CD4-positive, alpha-beta T cell treated with Interferon alpha-2 for 1 hour (primary cell): ENCODE measurements around the gene COL7A1.
"Not testable (repeated sequence)": the region's sequence is repeated elsewhere in the genome, so short reads cannot be mapped to it uniquely, and the experiment has no call there.

Source experiments
- DNase-seq, 2 donors: peaks; one replicate each; pipeline ENCODE4 v3.0.0-alpha.2; 2020 to 2022

COL7A1 gene

DNA sequence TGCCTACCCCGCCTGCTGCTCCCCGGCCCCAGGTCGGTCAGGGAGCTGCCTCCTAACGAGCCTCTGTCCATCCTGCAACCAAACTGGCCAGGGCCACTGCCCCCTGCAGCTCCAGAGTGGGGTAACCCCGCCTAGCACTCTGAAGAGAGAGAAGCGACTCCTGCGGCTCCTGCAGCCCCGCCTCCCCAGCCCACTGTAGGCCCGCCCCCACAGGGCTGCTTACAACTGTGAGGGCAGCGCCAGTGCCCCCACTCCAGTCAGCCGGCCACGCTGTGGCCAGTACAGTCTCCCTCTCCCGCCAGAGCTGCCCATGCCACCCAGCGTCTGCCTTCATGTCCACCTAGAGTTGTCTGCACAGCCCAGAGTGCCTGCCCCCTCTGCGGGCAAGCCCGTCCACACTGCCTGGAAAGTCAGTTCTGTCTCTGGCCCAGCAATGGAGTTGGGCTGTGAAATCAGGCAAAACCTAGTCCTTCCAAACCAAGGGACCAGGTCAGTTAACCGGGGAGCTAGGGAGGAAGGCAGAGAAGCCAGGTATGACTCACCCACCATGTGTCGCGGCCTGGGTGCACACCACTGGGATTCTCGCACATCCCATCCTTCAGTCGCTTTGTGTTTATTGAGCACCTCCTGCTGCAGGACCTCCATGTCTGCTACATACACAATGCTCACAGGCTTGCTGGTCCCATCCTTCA is 33.9 kb downstream of the COL7A1 start:
- DNase-seq, result peak in 1 of 2 donors; percentile 30

DNA sequence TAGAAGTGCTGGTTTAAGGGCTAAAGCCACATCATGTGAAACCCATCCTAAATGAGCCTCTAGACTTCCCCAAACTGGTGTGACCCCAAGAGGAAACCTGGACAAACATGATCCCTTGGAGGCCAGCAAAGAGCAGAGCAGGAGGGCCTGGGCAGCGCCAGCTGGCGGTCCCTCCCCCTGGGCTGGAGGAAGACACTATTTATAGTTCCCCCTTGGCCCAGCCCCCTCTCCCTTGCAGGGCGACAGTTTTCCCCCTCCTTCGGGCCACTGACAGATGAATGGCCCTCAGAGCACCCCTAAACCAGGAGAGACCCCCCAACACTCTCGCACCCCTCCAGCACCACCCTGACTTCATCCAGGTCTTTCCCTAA is 34.5 kb downstream of the COL7A1 start:
- no peak for DNase-seq

DNA sequence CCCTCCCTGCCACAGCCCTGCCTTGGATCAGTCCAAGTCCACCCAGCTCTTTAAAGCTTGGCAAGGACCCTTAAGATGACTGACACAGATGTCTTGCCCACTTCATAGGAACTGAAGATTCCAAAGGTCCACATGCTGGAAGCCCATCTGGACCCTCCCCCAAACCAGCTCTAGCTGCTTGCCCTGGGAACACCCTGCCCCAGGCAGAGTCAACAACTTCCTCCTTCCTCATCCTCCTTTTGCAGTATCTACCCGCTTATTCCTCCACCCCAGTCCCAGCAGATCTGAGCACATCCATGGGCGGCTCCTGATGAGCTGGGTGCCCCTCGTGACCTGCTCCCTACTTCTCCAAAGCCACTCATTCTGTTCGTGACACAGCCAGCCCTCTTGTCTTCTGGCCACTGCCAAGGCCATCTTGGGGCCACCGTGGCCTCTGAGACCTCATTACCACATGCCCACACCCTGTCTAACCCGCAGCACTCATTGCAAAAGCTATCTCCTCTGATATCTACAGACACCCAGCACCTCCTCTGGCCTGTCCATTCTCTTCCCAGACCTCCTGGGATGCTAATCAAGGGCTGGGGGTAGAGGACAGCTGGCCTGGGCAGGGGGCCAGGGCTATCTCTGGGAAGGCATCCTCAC is 36.5 kb downstream of the COL7A1 start:
- DNase-seq, result peak; percentile 22 to 76

DNA sequence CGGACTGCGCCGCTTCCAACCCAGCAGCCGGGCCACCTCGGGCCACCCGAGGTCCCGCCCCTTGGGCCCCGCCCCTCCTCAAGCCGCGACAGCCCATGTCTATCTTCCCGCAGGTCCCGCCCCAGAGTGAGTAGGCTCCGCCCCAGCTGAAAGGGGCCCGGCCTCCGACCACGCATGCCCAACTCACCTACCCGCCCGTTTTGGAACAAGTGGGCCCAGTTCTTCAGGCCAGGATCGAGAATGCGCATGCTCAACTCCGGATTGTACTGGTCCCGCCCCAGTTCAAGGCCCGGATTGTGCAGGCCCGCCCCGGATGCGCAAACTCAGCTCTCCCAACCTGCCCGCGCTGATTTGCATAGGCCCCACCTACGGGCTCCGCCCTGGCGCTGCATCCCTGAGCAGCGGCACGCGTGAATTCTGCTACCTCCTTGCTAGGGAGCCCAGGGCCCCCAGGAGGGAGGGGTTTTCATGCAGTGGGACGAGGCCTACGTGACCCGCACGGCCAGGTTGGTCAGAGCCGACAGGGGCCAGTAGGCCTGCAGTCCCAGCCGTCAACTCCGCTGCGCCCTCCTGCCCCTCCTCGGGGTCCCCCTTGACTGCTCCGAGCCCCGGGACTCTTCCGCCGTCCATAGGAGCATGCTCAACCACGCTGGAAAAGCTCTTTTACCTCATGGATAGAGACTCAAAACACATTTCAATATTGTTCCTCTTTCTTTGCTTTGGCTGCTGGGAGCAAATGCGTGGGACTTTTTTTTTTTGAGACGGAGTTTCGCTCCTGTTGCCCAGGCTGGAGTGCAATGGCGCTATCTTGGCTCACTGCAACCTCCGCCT is 38.1 kb downstream of the COL7A1 start, which contains the start of gene PFKFB4:
Gene PFKFB4, minus strand, starts transcription at position 8 of the 831 bp plus-strand sequence. CDS start 26 bp downstream, outside the sequence.
- peak; percentile 100 for DNase-seq

DNA sequence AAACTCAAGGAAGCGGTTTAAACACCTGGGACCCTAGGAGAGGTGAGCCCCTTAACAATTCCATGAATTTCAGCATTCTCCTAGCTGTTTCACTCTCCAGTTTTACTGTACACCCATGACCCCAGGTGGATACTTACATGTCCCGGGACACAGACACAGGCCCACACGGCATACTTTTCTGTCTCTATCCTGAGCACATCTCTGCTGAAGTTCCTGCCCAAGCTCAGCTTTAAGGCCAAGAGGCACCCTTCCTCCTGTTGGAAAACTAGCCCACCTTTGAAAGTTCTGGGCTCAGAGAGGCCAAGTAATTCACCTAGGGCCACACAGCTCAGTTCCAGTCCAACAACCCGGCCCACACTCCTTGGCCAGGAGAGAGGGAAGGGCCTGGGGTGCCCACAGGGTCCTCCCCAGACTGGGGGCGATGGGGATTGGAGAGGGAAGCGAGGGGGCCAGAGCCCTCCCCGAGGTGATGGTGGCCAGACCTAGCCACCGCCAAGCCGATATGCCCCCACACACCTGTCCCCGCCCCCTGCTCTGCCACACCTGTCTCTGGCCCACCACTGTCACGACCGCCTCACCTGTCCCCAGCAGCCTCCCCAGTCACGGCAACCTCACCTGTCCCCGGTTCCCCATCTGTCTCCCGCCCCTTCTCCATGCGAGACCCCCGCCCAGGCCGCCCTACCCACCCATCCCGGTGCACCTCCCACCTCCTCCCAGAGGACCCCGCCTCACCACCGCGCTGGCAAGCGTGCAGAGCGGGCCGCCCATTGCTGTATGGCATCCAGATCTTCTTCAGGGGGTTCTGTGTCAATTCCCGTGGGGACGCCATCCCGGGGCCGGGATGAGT is 39.0 kb downstream of the COL7A1 start:
- DNase-seq, result no peak

DNA sequence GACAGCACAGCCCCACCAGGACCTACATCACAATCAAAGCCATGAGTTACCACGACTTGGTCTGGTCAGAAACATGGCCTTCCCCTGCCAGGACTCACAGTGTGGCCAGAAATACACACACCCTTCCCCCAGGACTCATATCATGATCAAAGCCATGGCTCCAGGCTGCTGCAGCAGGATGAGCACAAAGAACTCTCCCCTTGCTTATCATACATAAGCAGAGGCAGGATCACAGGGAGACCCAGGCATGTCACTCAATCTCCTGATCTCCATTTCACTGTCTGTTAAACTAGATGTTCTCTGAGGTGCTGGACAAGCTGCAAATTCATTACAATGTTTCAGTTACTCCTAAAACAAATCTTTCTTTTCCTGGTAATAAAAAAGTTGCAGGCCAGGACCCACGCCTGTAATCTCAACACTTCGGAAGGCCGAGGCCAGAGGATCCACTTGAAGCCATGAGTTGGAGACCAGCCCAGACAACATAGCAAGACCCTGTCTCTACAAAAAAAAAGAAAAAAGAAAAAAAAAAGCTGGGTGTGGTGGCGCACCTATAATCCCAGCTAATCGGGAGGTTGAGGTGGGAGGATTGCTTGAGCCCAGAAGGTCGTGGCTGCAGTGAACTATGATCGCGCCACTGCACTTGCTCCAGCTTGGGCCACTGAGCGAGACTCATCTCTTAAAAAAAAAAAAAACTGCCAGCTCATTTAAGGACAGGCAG is 39.7 kb downstream of the COL7A1 start:
- DNase-seq, result no peak

DNA sequence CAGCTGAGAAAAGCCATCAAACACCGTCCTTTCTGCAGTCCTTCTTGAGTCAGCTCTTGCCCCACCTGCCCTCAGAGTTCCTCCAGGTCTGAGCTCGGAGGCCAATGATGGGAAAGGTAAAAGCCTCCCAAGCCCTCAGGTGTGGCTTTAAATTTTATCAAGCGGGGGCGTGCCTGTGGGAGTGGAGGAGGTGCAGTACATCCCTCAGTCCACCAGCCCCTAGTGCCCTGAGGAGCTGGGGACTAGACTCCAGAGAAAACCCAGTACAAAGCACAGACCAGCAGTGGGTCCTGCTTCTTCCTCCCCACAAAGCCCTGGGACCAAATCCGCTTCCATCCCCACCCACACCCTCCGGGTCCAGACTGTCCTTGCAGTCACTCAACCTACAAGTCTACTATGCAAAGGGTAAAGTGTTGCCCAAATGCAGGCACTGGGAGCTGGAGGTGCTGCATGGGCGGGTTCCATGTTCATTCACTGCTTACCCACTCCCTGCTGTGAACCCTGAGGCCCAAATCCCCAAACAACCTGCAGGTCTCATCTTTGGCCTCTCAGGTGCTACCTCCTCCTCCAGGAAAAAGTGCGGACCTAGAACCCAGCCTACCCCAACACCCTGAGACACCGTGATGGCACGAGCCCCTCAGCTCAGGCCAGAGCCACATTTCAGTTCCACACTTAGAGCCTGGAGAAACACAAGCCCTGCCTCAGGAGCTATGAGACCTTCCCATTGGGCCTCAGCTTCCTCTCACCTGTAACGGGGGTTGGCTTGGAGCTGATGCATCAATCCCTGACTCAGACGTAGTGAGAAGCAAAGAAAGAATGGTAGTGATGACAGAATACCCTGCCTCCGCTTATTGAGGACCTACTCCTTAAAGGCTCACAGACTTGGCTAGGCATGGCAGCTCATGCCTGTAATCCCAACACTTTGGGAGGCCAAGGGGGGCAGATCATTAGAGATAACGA is 41.0 kb downstream of the COL7A1 start:
- DNase-seq, result no peak

DNA sequence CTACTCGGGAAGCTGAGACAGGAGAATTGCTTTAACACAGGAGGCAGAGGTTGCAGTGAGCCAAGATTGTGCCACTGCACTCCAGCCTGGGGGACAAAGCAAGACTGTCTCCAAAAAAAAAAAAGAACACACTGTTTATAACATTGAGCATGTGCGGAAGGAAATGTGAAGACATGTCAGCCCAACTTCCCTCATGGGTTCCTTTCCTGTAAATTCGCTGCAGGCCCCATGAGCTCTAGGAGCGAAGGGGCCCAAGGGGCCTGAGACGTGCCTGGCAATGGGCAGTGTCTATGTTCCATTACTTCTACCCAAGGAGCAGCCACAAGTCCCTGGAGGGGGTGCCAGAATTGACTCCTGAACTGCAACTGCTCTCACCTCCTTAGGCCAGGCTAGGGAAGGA is 41.8 kb downstream of the COL7A1 start:
- DNase-seq, result no peak

DNA sequence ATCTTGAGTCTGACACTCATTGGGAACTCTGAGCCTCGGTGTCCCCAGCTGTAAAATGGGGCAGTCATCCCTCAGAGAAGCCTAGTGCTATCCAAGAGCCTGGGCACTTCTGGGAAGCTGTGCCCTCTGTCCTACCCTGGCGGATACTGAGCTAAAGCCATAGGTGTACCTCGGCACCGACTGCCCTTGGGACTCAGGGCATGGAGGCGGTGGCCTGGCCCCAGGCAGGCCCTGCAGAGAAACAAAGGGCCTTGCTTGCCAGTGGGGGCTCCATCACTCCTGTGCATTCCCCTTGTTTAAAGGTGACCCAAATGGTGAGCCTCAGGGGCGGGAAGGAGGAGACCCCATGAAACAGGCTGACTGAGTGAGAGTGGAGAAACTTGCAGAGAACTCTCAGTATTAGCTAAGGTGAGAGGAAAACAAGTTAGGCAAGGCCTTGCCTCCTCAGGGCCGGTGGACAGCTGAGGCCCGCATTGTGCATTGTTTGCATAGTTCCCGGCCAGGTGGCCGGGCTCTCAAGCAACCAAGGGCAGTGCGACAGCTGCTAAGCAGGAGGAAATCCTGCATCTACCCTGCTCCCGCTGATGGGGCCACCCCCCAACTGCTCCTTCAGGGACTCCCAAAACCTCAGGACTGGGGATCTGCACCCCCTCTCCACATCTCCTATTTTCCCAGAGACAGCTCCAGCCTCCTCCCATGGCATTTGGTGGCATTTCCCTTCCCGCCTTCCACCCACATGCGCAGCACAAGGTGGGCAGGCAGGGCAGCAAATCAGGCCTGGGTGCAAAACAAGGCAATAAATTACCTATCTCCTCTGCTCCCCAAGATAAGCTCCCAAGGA is 42.8 kb downstream of the COL7A1 start:
- no peak for DNase-seq

DNA sequence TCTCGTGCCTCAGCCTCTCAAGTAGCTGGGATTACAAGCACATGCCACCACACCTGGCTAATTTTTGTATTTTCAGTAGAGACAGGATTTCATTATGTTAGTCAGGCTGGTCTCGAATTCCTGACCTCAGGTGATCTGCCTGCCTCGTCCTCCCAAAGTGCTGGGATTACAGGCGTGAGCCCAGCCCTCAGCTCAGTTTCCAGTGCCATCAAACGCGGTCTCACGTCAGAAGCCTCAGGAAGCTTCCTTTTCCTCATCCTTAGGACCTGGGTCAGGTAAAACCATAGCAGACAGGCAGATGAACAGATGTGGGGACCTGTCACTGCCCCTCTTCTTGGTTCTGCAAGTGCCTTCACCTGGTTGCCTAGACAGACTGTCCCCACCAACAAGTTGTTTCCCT is 43.5 kb downstream of the COL7A1 start:
- not testable (repeated sequence) for DNase-seq

DNA sequence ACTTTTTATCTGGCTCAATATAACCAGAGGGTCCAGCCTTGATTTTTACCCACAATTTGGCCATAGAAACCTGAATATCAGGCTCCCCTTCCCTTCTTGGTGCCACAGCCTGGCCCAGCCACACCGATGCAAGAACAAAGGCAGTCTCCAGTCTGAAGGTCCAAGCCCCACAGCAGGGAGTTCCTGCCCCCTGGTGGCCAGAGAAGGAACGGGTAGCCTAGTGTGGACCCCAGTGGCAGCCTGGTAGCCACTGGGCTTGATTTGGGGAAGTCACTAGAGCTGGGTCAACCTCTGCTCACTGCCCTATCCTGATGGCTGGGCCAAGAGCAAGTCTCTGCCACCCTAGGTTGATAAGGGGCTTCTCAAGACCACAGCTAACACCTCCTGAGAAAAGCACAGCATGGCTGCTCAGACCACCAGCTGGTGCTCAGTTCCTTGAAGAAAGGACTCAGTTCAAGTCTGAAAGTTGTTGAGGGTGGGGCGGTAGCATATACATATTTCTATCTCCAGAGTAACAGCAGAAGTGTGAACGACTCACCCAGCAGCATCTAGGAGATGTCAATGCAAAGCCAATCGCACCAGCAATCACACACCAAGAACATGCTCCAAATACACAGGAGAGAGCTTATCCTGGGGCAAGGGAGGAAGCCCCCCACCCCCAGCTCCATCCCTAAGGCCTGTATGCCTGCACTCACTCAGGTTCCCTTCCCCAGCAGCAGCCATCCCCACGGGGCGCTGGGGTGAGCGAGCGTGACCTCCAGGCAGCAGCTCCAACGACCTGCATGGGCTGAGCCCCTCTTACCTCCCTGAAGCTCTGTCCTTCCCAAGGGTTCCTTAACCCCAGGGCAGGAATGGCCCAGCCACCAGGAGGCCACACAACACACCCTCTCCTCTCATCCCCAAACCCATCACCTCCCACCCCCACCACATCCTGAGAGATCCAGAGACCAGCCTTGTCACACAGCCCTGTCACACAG is 46.1 kb downstream of the COL7A1 start:
- DNase-seq, result peak; percentile 85 to 87

DNA sequence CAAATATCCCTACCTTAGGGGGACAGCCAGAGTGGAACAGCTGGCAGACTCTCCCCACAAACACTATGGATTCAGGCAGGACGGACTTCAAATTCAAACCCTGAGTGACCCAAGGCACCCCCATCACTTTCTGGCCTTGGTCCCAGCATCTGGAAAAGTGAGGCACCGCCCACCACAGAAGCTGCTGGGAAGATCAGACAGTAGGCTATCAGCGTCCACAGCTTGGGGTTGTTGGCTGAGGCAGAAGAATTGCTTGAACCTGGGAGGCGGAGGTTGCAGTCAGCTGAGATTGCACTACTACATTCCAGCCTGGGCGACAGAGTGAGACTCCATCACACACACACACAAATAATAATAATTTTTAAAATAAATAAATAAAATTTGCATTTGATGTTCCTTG is 47.0 kb downstream of the COL7A1 start:
- no peak for DNase-seq

DNA sequence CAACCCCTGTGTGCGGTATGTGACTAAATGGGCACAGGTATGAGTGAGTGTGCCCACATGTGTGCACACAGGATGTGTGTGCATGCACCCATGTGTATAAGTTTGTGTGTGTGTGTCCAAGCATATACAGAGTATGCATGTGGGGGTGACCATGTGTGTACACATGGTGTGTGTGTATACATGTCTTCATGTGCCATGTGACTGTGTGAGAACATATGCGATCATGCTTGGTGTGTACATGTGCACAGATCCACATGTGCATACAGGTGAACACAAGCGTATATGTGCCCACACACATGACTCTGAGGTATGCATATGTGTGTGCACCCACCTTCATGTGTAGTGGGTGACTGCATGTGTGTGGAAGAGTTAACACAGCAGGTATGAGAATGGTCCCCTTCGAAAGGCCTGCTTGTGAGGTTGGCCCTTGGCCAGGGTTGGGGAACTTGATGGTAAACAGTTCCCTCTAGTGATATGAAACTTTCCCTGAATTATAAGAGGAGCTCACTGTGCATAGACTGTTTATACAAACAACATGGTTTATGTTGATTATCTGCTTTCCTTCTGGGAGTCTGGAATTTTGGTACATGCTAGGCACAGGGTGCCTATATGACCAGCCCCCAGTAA is 48.8 kb downstream of the COL7A1 start:
- DNase-seq, result peak in 1 of 2 donors; percentile 33

DNA sequence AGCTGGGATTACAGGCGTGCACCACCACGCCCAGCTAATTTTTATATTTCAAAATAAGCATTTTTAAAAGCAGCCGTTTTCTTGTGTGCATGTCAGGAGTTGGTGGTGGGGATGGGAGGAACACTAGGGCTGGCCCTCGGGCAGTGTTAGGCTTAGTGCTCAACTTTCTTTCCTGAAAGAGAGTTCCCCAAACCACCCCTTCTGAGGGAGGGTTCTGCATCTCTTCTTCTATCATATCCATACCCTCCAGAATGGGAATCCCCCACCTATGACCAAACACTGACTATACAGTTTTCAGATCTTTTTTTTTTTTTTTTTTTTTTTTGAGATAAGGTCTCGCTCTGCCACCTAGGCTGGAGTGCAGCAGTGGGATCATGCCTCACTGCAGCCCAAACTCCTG is 51.0 kb downstream of the COL7A1 start:
- DNase-seq, result no peak

DNA sequence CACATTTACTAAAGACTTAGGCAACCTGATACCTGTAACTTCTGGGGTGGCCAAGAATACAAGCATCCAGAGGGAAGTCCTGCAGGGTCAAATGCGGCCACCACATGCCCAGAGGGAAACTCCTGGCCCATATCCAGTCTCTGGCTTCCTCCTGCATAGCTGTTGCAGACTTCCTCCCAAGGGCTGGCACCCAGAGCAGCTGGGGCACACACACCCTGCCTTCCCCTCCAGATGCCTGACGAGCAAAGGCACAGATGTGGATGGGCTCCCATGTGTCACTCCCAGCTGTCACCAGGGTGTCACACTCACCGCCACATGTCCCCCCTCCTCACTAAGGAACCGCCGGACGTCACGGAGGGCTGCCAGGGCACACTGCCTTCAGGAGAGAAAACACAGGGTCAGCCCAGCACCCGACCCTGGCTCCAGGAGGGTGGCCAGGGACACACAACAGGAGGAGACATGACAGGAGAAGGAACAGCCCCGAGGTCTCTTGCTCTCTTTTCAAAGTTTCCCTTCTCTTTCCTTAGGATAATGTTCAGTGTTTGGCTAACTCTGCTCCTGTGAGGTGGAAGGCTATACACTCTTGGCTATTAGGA is 51.8 kb downstream of the COL7A1 start:
- peak in 1 of 2 donors; percentile 32 for DNase-seq

DNA sequence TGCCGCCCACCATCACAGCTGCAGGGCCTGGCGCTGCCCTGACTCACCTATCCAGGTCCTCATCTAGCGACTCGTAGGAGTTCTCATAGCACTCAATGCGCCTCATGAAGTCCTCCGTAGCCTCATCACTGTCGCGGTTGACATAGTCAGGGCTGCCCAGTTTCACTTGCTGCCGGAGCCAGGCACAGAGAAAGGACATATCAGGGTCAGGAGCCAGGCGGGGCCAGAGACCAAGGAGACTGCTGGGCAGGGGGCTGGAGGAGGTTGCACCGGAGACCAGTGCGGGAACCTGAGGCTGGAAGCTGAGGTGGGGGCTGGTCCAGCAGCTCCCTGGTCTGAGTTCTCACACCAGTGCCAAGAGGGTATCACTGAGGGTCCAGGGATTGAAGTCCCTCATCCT is 56.7 kb downstream of the COL7A1 start:
- DNase-seq, result no peak

DNA sequence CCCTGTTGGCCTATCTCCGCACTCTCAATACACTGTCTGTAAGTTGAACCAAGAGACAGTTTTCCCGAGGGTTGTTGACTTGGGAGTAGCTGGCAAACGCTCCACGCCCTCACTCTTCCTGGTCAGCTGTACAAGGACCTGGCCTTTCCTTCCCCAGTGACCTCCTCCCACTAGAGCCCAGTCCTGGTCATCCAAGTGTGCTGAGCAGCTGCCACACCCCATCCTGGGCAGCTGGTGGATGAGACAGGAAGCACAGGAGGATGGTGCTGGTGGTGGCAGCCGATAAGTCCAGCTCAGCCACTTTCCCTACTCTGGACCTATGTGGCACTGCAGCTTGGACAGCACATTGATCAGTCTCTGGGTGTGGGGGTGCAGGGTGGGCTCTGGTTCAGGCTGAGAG is 58.3 kb downstream of the COL7A1 start:
- no peak for DNase-seq

DNA sequence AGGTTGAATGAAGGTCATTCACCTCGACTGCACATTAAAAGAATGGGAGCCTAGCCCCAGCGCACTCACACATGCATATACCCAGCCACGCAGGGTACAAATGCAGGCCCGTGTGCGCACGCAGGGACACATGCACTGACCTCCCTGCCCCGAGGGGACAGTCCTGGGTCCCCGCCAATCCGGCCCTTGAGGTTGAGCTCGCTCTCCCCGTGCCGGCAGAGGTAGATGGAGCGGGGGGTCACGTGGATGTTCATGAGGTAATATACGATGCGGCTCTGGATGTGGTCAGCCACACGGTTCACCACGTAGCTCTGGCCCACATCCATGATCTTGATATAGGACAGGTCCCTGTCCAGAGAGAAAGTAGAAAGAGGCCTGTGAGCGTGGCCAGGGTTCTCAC is 59.0 kb downstream of the COL7A1 start:
- DNase-seq, result no peak
